Measurements from ENCODE around the gene CCKAR. TPM values are rescaled to one million over a fixed set of nuclear protein-coding genes. Genes with fewer than 3 reads are reported as not detected.

CCKAR gene
- total and polyA plus RNA-seq, 2 donors from 2014 or later = 0.22 TPM; not detected in 1

GRCh38 chr4:26464420-26465095 lies 25.7 kb downstream of the CCKAR start:
- no peak overlapping the region for H3K27ac ChIP-seq (ENCODE audit: low read depth in 2 of 2, low read length in 2 of 2)
- no peaks in the 10 kb centered on the region for H3K4me1 ChIP-seq (ENCODE audit: control insufficient read depth in 2 of 3, insufficient read depth in 2 of 3, low read depth in 1 of 3, low read length in 3 of 3)
- FAIRE-seq (no peak), DNase-seq (no peak)
- H3K9me3 ChIP-seq (ENCODE audit: control insufficient read depth in 2 of 3, insufficient read depth in 1 of 3, low read length in 3 of 3) = no peaks in the 10 kb centered on the region
- H3K4me3 ChIP-seq (ENCODE audit: low read length in 3 of 3) = no peak overlapping the region
- H3K9ac ChIP-seq (ENCODE audit: low read length in 3 of 3) = no peak overlapping the region
- TF ChIP-seq CTCF (IDR thresholded peaks at IDR 0.05; ENCODE audit: borderline replicate concordance, extremely low read depth, insufficient read depth) = no peak
- intact Hi-C loops (cut with DNase I) = loop anchor here (10.0 kb wide), 1 partner anchor 550 kb away; no protein-coding TSS in a partner anchor
- H3K27me3 ChIP-seq (ENCODE audit: control insufficient read depth, insufficient read depth, low read length) = no peaks in the 10 kb centered on the region
- no peaks in the 10 kb centered on the region for H3K36me3 ChIP-seq (ENCODE audit: control insufficient read depth in 2 of 3, insufficient read depth in 3 of 3, low read length in 3 of 3)

- H3K4me1 ChIP-seq (ENCODE audit: control insufficient read depth in 2 of 3, insufficient read depth in 2 of 3, low read depth in 1 of 3, low read length in 3 of 3) = no peaks in the 10 kb centered on the region
- DNase-seq (no peak), FAIRE-seq (no peak)
- no peak for TF ChIP-seq CTCF (IDR thresholded peaks at IDR 0.05; ENCODE audit: borderline replicate concordance, extremely low read depth, insufficient read depth)
- no peak overlapping the region for H3K27ac ChIP-seq (ENCODE audit: low read depth in 2 of 2, low read length in 2 of 2)
- H3K27me3 ChIP-seq (ENCODE audit: control insufficient read depth, insufficient read depth, low read length) = no peaks in the 10 kb centered on the region
- intact Hi-C loops (cut with DNase I) = loop anchor here (10.0 kb wide), 1 partner anchor 551 kb away; no protein-coding TSS in a partner anchor
- H3K36me3 ChIP-seq (ENCODE audit: control insufficient read depth in 2 of 3, insufficient read depth in 3 of 3, low read length in 3 of 3) = no peaks in the 10 kb centered on the region
- H3K9ac ChIP-seq (ENCODE audit: low read length in 3 of 3) = no peak overlapping the region
- H3K4me3 ChIP-seq (ENCODE audit: low read length in 3 of 3) = no peak overlapping the region
- H3K9me3 ChIP-seq (ENCODE audit: control insufficient read depth in 2 of 3, insufficient read depth in 1 of 3, low read length in 3 of 3) = no peaks in the 10 kb centered on the region
Measured at GRCh38 chr4:26463386-26463785, 26.9 kb downstream of the CCKAR start.

GRCh38 chr4:26462874-26463273 lies 27.4 kb downstream of the CCKAR start:
- Histone ChIP-seq H3K4me1 (ENCODE audit: control insufficient read depth in 2 of 3, insufficient read depth in 2 of 3, low read depth in 1 of 3, low read length in 3 of 3) (no peaks in the 10 kb centered on the region), H3K27ac (ENCODE audit: low read depth in 2 of 2, low read length in 2 of 2) (no peak overlapping the region), H3K4me3 (ENCODE audit: low read length in 3 of 3) (no peak overlapping the region), H3K9me3 (ENCODE audit: control insufficient read depth in 2 of 3, insufficient read depth in 1 of 3, low read length in 3 of 3) (no peaks in the 10 kb centered on the region), H3K36me3 (ENCODE audit: control insufficient read depth in 2 of 3, insufficient read depth in 3 of 3, low read length in 3 of 3) (no peaks in the 10 kb centered on the region), H3K9ac (ENCODE audit: low read length in 3 of 3) (no peak overlapping the region), H3K27me3 (ENCODE audit: control insufficient read depth, insufficient read depth, low read length) (no peaks in the 10 kb centered on the region)
- intact Hi-C loops (cut with DNase I) = loop anchor here (10.0 kb wide), 1 partner anchor 552 kb away; no protein-coding TSS in a partner anchor
- no peak for TF ChIP-seq CTCF (IDR thresholded peaks at IDR 0.05; ENCODE audit: borderline replicate concordance, extremely low read depth, insufficient read depth)
- FAIRE-seq (no peak), DNase-seq (no peak)

Data from kidney (tissue), 14 donors.